HUDEP-2 (cell line): ENCODE data around the gene SYNGAP1.

Experiments used
- DNase-seq, 76 experiments: peaks; one replicate each; lab custom pipeline; 2025; ENCODE audit not compliant: unreplicated experiment in 76 of 76; lab: John Stamatoyannopoulos, UW

The SYNGAP1 gene

DNA sequence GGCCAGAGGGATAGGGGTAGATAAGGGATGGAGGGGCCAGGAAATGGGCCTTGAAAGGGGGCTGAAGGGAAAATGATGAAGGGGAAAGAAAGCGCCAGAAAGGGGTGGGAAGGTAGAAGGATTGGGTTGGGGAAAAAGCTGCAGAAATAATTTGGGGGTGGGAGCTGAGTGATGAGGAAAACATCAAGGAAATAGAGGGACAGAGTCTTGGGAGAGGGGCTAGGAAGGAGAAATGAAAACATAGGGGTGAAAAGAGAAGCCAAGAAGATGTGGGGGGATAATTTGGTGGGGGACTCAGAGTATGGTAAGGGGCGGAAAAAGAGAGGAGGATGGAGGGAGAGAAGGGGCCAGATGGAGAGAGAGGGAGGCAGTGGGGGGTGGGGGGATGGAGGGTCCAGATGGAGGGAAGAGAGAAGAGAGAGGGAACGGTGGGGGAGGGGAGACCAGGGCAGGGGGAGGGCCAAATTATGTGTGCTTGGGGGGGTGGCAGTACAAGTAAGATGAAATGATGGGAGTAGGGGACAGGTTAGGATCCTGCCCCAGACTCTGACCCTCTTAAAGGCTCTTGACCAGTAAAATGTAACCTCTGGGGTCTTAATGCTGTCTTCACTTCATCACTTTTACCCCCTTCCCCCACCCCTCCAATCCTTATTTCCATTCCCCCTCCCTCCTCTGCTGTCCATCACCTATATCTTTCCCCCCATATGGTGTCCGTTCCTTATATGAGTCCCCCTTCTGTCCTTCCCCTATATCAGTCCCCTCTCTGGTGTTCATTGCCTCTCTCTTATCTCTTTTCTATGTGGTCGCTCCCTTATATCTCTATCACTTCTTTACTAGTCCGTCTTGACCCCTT, 852 bp downstream of the SYNGAP1 start:
- DNase-seq = peak in 16 of 76 experiments; percentile 10 to 68 (median 40)

- DNase-seq = no peak
Measured at GRCh38 chr6:33421344-33421643, 1.4 kb downstream of the SYNGAP1 start.

GRCh38 chr6:33423777-33424176, 3.9 kb downstream of the SYNGAP1 start:
- no peak for DNase-seq

GRCh38 chr6:33424855-33425667, 5.2 kb downstream of the SYNGAP1 start:
- DNase-seq = peak in 48 of 76 experiments; percentile 16 to 68 (median 42)

- DNase-seq = peak in 75 of 76 experiments; percentile 44 to 99 (median 94)
Measured at GRCh38 chr6:33425668-33426577, 6.1 kb downstream of the SYNGAP1 start.

- peak in 3 of 76 experiments; percentile 10 to 34 (median 19) for DNase-seq
Measured at GRCh38 chr6:33426590-33427511, 7.0 kb downstream of the SYNGAP1 start.

DNA sequence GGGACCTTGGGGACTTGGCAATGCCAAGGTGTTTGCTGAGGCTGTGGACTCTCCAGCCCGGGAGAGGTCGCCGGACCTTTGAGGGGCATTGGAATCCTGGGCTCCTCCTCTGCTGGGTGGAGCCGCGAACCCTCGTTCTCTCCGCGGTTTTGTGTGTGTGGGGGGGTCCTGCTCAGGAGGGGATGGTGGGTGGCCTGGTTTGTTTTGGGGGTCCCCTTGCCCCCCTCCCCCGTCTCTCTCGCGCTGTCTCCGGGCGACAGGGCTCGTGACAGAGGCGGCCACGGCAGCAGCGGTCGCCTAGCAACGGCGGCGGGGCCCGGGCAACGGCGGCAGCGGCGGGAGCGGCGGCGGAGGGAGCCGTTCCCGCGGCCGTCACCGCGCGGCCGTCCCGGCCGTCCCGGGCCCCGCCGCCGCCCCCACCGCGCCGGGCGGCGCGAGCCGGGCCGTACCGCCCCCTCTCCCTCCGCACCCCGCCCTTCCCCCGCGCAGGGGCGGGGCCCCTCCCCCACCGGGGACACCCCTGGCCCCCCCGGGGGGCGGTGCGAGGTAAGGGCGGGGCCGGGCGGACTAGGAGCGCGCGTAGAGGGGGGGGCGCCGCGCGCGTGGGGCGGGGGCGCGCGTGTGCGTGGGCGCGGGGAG, 7.8 kb downstream of the SYNGAP1 start:
- peak in 38 of 76 experiments; percentile 14 to 71 (median 52) for DNase-seq

- peak in 66 of 76 experiments; percentile 25 to 80 (median 56) for DNase-seq
Measured at GRCh38 chr6:33428224-33428965, 8.5 kb downstream of the SYNGAP1 start.

- peak in 8 of 76 experiments; percentile 4 to 38 (median 20) for DNase-seq
Measured at GRCh38 chr6:33428966-33429749, 9.3 kb downstream of the SYNGAP1 start.

GRCh38 chr6:33429750-33430052, 9.8 kb downstream of the SYNGAP1 start:
- no peak for DNase-seq

- DNase-seq = no peak
Measured at GRCh38 chr6:33430334-33430733, 10.5 kb downstream of the SYNGAP1 start.

- DNase-seq = peak in 61 of 76 experiments; percentile 21 to 79 (median 61)
Measured at GRCh38 chr6:33430991-33431879, 11.4 kb downstream of the SYNGAP1 start.

DNA sequence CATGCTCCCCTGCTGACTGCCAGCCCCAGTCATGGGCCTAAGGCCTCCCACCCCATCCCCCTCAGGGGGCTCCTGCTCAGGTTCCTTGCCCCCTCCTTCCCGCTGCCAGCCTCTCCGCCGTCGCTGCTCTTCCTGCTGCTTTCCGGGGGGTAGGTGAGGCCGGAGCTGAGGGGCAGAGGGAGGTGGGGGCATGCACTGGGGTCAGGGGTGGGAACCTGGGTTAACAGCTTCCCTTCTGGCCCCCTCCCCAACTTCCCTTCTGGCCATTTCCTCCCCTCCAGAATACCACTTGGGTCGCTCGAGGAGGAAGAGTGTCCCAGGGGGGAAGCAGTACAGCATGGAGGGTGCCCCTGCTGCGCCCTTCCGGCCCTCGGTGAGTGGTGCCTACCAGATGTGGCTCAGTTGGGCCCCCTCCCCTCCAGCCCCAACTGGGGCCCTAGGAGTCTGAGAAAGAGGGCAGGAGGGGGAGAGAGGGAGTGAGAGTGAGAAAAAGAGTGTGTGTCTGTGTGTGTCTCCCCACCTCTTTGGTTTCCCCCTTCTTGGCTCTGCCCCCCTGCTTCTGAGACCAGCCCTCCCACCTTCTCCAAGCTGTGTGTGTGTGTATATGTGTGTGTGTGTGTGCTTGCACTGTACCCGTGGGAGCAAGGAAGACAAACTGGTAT, 12.1 kb downstream of the SYNGAP1 start:
- DNase-seq = no peak

GRCh38 chr6:33432546-33432945, 12.7 kb downstream of the SYNGAP1 start:
- no peak for DNase-seq

DNA sequence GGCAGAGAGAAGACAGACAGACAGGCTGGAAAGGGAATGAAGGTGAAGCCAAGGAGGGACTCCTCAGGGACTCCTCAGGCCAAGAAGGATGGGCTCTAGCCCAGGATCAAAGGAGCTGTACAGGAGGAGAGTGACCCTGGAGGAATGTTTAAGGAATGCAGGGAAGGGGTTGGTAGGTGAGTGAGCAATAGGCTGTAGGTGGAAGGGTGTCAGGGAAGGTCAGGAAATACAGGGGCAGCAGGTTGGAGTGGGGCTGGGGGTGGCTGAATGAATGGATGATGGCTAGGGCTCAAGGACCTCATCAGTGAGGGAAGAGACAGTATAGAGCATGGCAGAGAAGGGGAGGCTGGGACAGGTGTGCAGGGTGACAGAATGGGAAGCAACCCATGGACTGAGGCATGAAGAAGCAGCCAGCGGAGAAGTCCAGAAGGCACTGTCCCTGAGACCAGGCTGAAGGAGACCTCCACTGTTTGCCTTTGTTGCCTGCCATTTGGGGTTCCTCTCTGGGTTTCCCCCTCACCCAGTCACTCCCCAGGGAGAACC, 13.2 kb downstream of the SYNGAP1 start:
- DNase-seq = no peak
